Upper lobe of left lung (tissue), 6 donors: ENCODE data around the gene TSC22D2. TPM values are rescaled to one million over a fixed set of nuclear protein-coding genes. Genes with fewer than 3 reads are reported as not detected.
A peak's percentile ranks its signal among the peaks of the same experiment; 100 is the strongest.
"Not testable (repeated sequence)": the region's sequence is repeated elsewhere in the genome, so short reads cannot be mapped to it uniquely, and the experiment has no call there.

Experiments used
- ATAC-seq, 2 donors: fragments of 200-7000 bp; cut with Tn5 transposase; one replicate each; pipeline ENCODE4 v1.9.1; 2022; ENCODE audit warnings: mild to moderate bottlenecking in 2 of 2, moderate library complexity in 2 of 2; ENCODE audit not compliant: low FRiP score in 2 of 2
- DNase-seq, 2 donors: peaks; one replicate each; pipeline ENCODE4 v3.0.0-alpha.2; 2019 to 2020
- H3K27ac ChIP-seq, 4 donors: fragments of 200-600 bp; sonication (generic); one replicate each; pipeline ENCODE4 v1.5.1; 2016 to 2019
- H3K27me3 ChIP-seq, 4 donors: fragments of 200-600 bp; sonication (generic); one replicate each; pipeline ENCODE4 v1.5.1; 2017 to 2019
- H3K36me3 ChIP-seq, 4 donors: fragments of 200-600 bp; sonication (generic); one replicate each; pipeline ENCODE4 v1.5.1; 2016 to 2019
- H3K4me1 ChIP-seq, 4 donors: fragments of 200-600 bp; sonication (generic); one replicate each; pipeline ENCODE4 v1.5.1; 2018 to 2019
- H3K4me3 ChIP-seq, 4 donors: fragments of 200-600 bp; sonication (generic); one replicate each; pipeline ENCODE4 v1.5.1; 2017 to 2019; ENCODE audit warnings: mild to moderate bottlenecking in 2 of 4, moderate library complexity in 1 of 4
- H3K9me3 ChIP-seq, 4 donors: fragments of 200-600 bp; sonication (generic); one replicate each; pipeline ENCODE4 v1.5.1; 2018 to 2019
- EP300 ChIP-seq, 4 donors: sonication (generic); formaldehyde crosslinking; IDR thresholded peaks; one replicate each; pipeline ENCODE4 v1.5.1; 2017; ENCODE audit warnings: antibody characterized with exemption in 4 of 4, control low read depth in 2 of 4
- POLR2A ChIP-seq, 4 donors: fragments of 450-650 bp; IDR thresholded peaks; one replicate each; pipeline ENCODE4 v1.5.1; 2016 to 2017; ENCODE audit warnings: antibody characterized with exemption in 4 of 4, mild to moderate bottlenecking in 2 of 4
- POLR2AphosphoS5 ChIP-seq, 2 donors: sonication (generic); formaldehyde crosslinking; IDR thresholded peaks; one replicate each; pipeline ENCODE4 v1.5.1; 2017; ENCODE audit warnings: antibody characterized with exemption in 2 of 2
- WGBS, 2 donors: methylation state at CpG; one replicate each; pipeline ENCODE4 v1.1.5; 2017 to 2018; 5-methylcytosine and 5-hydroxymethylcytosine counted together
- total RNA-seq, 6 donors: library from RNA; depleted of rRNA in 4 of 6; stranded (reverse); fragments of >200 nt in 4 of 6; gene quantifications; one replicate each; pipeline versions ENCODE4 v1.1.0 to v1.2.1, GENCODE V29; 2016 to 2021
- TF ChIP-seq, protein P1 (sequence below), 6 experiments: fragments of 450-650 bp in 4 of 6; fragments of 200-600 bp in 2 of 6; sonication (generic) in 2 of 6; IDR thresholded peaks; one replicate each; pipeline ENCODE4 v1.5.1; 2016 to 2019; ENCODE audit warnings: antibody characterized with exemption in 6 of 6
- donor health status: DM: no; HTN: no; CAD: no; lungs with moderate emphysema.
- donor health status: DM: no; HTN: yes; CAD: no; lungs with severe emphysema.

TSC22D2 gene
- total RNA-seq, 6 donors from 2014 or later = 18.3 to 31.4 (median 25.5) TPM

DNA sequence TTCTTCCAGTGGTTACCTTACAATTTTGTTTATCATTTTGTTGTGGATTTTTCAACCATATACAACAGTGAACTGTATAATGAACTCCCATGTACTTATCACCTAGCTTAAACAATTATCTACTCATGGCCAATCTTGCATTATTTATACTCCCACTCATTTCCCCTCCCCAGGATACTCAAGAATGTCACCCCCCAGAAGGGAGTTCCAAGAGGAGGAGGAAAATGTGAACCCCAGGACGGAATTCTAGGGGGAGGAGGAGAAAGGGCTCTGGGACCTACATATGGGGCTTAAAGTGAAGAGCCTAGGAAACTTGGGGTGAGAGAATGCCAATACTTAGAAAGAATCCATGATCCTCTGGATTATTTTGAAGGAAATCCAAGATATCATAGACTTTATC, 59.3 kb downstream of the TSC22D2 start:
- no peak overlapping the region for H3K27ac ChIP-seq
- no peak overlapping the region for H3K4me3 ChIP-seq
- no peaks in the 10 kb centered on the region for H3K9me3 ChIP-seq
- H3K36me3 ChIP-seq = no peaks in the 10 kb centered on the region
- DNase-seq (no peak), ATAC-seq (no peak)
- no peak for TF ChIP-seq EP300 (IDR thresholded peaks at IDR 0.05)
- TF ChIP-seq, protein P1, sequence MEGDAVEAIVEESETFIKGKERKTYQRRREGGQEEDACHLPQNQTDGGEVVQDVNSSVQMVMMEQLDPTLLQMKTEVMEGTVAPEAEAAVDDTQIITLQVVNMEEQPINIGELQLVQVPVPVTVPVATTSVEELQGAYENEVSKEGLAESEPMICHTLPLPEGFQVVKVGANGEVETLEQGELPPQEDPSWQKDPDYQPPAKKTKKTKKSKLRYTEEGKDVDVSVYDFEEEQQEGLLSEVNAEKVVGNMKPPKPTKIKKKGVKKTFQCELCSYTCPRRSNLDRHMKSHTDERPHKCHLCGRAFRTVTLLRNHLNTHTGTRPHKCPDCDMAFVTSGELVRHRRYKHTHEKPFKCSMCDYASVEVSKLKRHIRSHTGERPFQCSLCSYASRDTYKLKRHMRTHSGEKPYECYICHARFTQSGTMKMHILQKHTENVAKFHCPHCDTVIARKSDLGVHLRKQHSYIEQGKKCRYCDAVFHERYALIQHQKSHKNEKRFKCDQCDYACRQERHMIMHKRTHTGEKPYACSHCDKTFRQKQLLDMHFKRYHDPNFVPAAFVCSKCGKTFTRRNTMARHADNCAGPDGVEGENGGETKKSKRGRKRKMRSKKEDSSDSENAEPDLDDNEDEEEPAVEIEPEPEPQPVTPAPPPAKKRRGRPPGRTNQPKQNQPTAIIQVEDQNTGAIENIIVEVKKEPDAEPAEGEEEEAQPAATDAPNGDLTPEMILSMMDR (IDR thresholded peaks at IDR 0.05) = no peak
- no peaks in the 10 kb centered on the region for H3K4me1 ChIP-seq
- H3K27me3 ChIP-seq = no peaks in the 10 kb centered on the region
- 82 to 89% methylated on average over 1 of the region's 1 CpG for WGBS, 2 donors

DNA sequence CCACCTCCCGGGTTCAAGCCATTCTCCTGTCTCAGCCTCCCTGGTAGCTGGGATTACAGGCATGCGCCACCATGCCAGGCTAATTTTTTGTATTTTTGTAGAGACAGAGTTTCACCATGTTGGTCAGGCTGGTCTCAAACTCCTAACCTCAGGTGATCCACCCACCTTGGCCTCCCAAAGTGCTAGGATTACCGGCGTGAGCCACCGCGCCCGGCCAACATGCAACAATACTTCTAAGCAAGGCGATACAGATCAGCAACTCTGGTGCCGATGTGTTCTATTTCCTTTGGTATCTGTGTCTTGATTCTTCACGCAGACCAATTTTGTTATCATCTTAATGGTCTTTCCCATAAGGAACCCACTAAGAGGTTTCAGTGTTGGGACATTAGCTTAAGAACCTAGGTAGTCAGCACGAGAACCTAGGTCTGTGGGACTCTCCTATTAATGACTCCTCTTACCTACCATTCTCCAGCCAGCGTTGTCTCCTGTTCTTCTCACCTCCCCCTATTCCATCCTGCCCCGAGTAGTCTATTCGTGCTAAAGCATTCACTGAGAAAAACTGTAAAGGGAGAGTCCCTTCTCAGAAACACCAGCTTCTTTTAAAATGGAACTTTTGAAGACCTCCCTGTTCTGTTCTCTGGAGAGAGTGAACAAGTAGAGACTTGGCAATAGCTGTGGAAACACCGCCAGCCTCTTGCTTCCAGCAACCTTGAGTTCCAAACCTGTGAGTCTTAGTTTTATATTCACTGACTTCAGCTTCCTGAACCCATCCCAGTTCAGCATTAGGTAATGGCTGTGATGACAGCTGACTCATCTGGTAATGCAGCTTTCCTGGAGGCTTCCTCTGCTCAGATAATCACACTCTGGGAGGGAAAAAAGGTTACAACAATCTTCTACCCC, 61.2 kb downstream of the TSC22D2 start:
- peak in 1 of 2 donors; percentile 50 for DNase-seq
- Histone ChIP-seq H3K9me3 (no peaks in the 10 kb centered on the region), H3K27ac (no peak overlapping the region), H3K4me3 (no peak overlapping the region), H3K4me1 (no peaks in the 10 kb centered on the region), H3K27me3 (no peaks in the 10 kb centered on the region), H3K36me3 (no peaks in the 10 kb centered on the region)
- TF ChIP-seq POLR2A (IDR thresholded peaks at IDR 0.05) (no peak), POLR2AphosphoS5 (IDR thresholded peaks at IDR 0.05) (no peak), EP300 (IDR thresholded peaks at IDR 0.05) (no peak)
- TF ChIP-seq, protein P1 (IDR thresholded peaks at IDR 0.05) = no peak
- WGBS, 2 donors = 94 to 97% methylated on average over 15 of the region's 15 CpGs
- peak; percentile 55 to 95 for ATAC-seq

DNA sequence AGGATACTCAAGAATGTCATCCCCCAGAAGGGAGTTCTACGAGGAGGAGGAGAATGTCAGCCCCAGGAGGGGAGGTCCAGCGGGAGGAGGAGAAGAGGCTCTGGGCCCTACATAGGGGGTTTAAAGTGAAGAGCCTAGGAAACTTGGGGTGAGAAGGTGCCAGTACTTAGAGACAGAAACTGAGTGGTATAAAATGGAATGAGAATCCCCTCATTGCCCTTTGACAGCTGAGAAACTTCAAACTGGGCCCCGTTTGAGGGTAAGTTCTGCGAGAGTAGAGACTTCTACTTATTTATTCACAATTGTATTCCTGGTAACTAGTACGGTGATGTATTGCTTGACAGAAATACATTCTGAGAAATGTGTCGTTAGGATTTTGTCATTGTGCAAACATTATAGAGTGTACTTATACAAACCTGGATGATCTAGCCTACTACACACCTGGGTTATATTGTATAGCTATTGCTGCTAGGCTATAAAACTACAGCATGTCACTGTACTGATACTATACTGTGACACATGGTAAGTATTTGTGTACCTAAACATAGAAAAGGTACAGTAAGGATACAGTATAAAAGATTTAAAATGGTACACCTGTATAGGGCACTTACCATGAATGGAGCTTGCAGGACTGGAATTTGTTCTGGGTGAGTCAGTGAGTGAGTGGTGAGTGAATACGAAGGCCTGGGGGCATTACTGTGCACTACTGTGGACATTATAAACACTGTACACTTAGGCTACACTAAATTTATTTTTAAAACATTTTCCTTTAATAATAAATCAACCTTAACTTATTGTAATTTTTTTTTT, 62.0 kb downstream of the TSC22D2 start:
- DNase-seq (no peak), ATAC-seq (peak in 1 of 2 donors; percentile 49)
- no peaks in the 10 kb centered on the region for H3K36me3 ChIP-seq
- WGBS, 2 donors = 78 to 88% methylated on average over 7 of the region's 7 CpGs
- H3K4me3 ChIP-seq = no peak overlapping the region
- H3K4me1 ChIP-seq = no peaks in the 10 kb centered on the region
- TF ChIP-seq POLR2AphosphoS5 (IDR thresholded peaks at IDR 0.05) (no peak), EP300 (IDR thresholded peaks at IDR 0.05) (no peak), POLR2A (IDR thresholded peaks at IDR 0.05) (no peak)
- TF ChIP-seq, protein P1 (IDR thresholded peaks at IDR 0.05) = no peak
- no peaks in the 10 kb centered on the region for H3K27me3 ChIP-seq
- H3K9me3 ChIP-seq = no peaks in the 10 kb centered on the region
- H3K27ac ChIP-seq = no peak overlapping the region

DNA sequence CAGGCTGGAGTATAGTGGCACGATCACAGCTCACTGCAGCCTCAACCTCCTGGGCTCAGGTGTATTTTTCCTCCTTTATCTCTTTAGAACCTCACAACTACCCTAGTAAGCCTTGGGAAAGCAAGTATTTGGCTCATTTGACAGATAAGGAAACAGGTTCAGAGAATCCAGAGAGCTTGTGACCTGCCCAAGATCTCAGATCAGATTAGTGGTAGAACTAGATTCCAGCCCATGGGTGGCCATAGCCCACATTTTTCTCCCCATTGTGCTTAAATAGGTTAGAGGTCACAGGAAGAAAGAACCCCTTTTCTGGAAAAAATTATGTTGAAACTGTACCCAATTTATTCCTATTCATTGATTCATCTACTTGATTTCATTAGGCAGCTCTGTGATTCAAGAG, 64.3 kb downstream of the TSC22D2 start:
- no peaks in the 10 kb centered on the region for H3K27me3 ChIP-seq
- H3K9me3 ChIP-seq = no peaks in the 10 kb centered on the region
- TF ChIP-seq, protein P1 (IDR thresholded peaks at IDR 0.05) = no peak
- TF ChIP-seq POLR2AphosphoS5 (IDR thresholded peaks at IDR 0.05) = no peak
- no peak for TF ChIP-seq EP300 (IDR thresholded peaks at IDR 0.05)
- no peak for TF ChIP-seq POLR2A (IDR thresholded peaks at IDR 0.05)
- WGBS, 2 donors = 95 to 96% methylated on average over 1 of the region's 1 CpG
- no peaks in the 10 kb centered on the region for H3K36me3 ChIP-seq
- DNase-seq (no peak), ATAC-seq (no peak)
- H3K27ac ChIP-seq = no peak overlapping the region
- H3K4me1 ChIP-seq = no peaks in the 10 kb centered on the region
- H3K4me3 ChIP-seq = no peak overlapping the region

DNA sequence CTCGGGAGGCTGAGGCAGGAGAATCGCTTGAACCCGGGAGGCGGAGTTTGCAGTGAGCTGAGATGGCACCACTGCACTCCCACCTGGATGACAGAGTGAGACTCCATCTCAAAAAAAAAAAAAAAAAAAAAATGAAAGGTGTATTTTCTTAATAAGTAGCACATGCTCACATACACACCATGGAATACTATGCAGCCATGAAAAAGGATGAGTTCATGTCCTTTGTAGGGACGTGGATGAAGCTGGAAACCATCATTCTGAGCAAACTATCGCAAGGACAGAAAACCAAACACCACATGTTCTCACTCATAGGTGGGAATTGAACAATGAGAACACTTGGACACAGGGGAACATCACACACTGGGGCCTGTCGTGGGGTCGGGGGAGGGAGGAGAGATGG, 65.1 kb downstream of the TSC22D2 start:
- not testable (repeated sequence) for H3K36me3 ChIP-seq, H3K27me3 ChIP-seq, H3K4me3 ChIP-seq, ATAC-seq, H3K27ac ChIP-seq, DNase-seq, H3K9me3 ChIP-seq, H3K4me1 ChIP-seq
- 96% methylated on average over 7 to 8 of the region's 8 CpGs for WGBS, 2 donors
